Mucosa of gallbladder (tissue), 1 donor: ENCODE data around the gene MEFV. TPM values are rescaled to one million over a fixed set of nuclear protein-coding genes. Genes with fewer than 3 reads are reported as not detected.
"Not testable (repeated sequence)": the region's sequence is repeated elsewhere in the genome, so short reads cannot be mapped to it uniquely, and the experiment has no call there.

Experiments used
- DNase-seq: peaks from one replicate; pipeline ENCODE4 v3.0.0-alpha.2; 2020; ENCODE audit warnings: low spot score
- total RNA-seq: library from RNA; stranded (reverse); gene quantifications from one replicate; pipeline ENCODE4 v1.2.1, GENCODE V29; 2021
- donor health status: DM: no; HTN: no; CAD: no.

The MEFV gene
- total RNA-seq, 1 donor from 2014 or later: 0.52 TPM

- DNase-seq: not testable (repeated sequence)
Measured at GRCh38 chr16:3270718-3271117, 14.3 kb upstream of the MEFV start.

GRCh38 chr16:3268294-3268693 lies 11.9 kb upstream of the MEFV start:
- no peak for DNase-seq

- DNase-seq: no peak
Measured at GRCh38 chr16:3266873-3267537, 10.6 kb upstream of the MEFV start.

GRCh38 chr16:3264137-3265036 lies 8.0 kb upstream of the MEFV start:
- DNase-seq: peak; percentile 98

- DNase-seq: no peak
Measured at GRCh38 chr16:3262517-3262916, 6.1 kb upstream of the MEFV start.

- DNase-seq: no peak
Measured at GRCh38 chr16:3259836-3260235, 3.4 kb upstream of the MEFV start.

GRCh38 chr16:3256866-3257465 lies 533 bp upstream of the MEFV start:
- DNase-seq: no peak

GRCh38 chr16:3254309-3254708 lies 2.1 kb downstream of the MEFV start:
- DNase-seq: no peak

GRCh38 chr16:3252967-3253366 lies 3.5 kb downstream of the MEFV start:
- no peak for DNase-seq

GRCh38 chr16:3249451-3249850 lies 7.0 kb downstream of the MEFV start:
- no peak for DNase-seq

- no peak for DNase-seq
Measured at GRCh38 chr16:3249020-3249419, 7.4 kb downstream of the MEFV start.

- DNase-seq: no peak
Measured at GRCh38 chr16:3248596-3248995, 7.8 kb downstream of the MEFV start.

- DNase-seq: no peak
Measured at GRCh38 chr16:3246876-3247275, 9.6 kb downstream of the MEFV start.

- DNase-seq: no peak
Measured at GRCh38 chr16:3246002-3246401, 10.4 kb downstream of the MEFV start.

GRCh38 chr16:3243882-3244281 lies 12.6 kb downstream of the MEFV start:
- no peak for DNase-seq

GRCh38 chr16:3242709-3243108 lies 13.7 kb downstream of the MEFV start:
- no peak for DNase-seq

- DNase-seq: no peak
Measured at GRCh38 chr16:3241761-3242160, 14.7 kb downstream of the MEFV start.

- peak; percentile 21 for DNase-seq
Measured at GRCh38 chr16:3235856-3236669, 20.4 kb downstream of the MEFV start.

GRCh38 chr16:3234857-3235561 lies 21.4 kb downstream of the MEFV start, which contains the start of gene ZNF200:
Gene ZNF200, minus strand, starts transcription at chr16:3235158. Its CDS starts 1,403 bp downstream, at chr16:3233755.
- DNase-seq: peak; percentile 97

- DNase-seq: no peak
Measured at GRCh38 chr16:3234543-3234856, 21.9 kb downstream of the MEFV start.

- no peak for DNase-seq
Measured at GRCh38 chr16:3223913-3224515, 32.4 kb downstream of the MEFV start.
